ENCODE results near the gene HSPB8. TPM values are rescaled to one million over a fixed set of nuclear protein-coding genes. Genes with fewer than 3 reads are reported as not detected.

HSPB8 gene
- total and polyA plus RNA-seq, 2 of the 8 experiments (the other 6 are each of a cell fraction or from before 2014, with no cell fraction given): 11.7 to 28.2 TPM

DNA sequence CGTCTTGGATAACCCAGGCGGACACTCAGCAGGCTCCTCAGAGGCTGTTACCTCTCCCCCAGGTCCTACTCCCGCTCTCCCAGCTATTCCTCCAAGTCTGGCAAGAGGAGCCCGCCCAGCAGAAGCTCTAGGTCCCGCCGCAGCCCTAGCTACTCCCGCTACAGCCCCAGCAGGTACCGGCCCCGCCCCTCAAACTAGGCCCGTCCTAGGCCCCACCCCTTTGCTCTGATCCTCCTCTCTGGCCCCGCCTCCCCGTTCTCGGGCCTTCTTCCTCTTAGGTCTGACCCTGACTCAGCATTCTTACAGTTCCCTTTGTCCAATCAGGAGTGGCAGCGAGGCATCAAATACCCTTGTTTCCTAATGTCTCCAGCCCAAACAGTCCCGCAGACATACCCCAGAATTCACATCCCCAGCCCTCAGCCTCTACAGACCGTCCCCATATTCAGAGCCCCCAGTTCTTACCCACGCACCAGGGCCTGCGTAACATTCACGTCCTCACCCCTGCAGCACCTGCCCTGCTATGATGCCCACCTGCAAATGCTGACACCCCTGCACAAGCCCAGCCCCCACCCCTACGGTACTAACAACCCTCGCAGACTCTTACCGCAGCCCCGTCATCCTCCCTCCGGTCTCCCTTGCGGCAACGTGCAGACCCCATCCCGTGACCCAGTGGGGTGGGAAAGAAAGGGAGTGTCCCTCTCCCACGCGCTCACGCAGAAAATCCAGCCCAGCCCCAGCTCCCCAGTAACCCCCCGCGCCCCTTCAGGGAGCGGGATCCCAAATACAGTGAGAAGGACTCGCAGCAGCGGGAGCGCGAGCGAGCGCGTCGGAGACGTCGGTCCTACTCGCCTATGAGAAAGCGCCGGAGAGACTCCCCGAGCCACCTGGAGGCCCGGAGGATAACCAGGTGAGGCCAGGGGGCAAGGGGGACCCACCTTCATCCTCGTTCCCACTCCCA is 25.0 kb upstream of the HSPB8 start (continued):
- TF ChIP-seq POU5F1 (IDR thresholded peaks at IDR 0.05; ENCODE audit: low read depth, low read length) (no peak), POLR2AphosphoS5 (IDR thresholded peaks at IDR 0.05; ENCODE audit: low read depth, low read length) (peak; percentile 63)

Data from H1 (cell line).